Endothelial cell of umbilical vein (primary cell): ENCODE data around the gene ARFRP1. TPM values are rescaled to one million over a fixed set of nuclear protein-coding genes. Genes with fewer than 3 reads are reported as not detected.

Experiments used
- BruUV-seq: library from RNA; stranded (reverse); fragments of 400-500 nt; replicated peaks from 2 replicates; lab custom pipeline; 2021; lab: Mats Ljungman, UMichigan
- CTCF ChIA-PET: fragments of 300-600, 350-600 bp; sonication (Branson Sonifier 250); formaldehyde crosslinking; loops from one replicate; lab custom pipeline; 2021; ENCODE audit warnings: antibody characterized with exemption, inconsistent platforms; lab: Charles Lee
- POLR2A ChIA-PET: fragments of 300-600, 350-600 bp; sonication (Branson Sonifier 250); formaldehyde crosslinking; loops from one replicate; lab custom pipeline; 2021; ENCODE audit warnings: antibody characterized with exemption, inconsistent platforms; lab: Charles Lee
- DNase-seq: peaks from one replicate; pipeline ENCODE4 v3.0.0-alpha.2; 2011; ENCODE audit warnings: low read depth, low spot score
- FAIRE-seq: peaks from 2 replicates; lab custom pipeline; 2011; peaks lifted over from hg19 to GRCh38; lab: Jason Lieb, UNC
- H2AFZ ChIP-seq: 2 replicates; pipeline ENCODE4 v1.6.0; 2012; ENCODE audit warnings: low read depth, low read length, control low read depth, inconsistent platforms
- H3K27ac ChIP-seq: 2 replicates; pipeline ENCODE4 v1.5.1; 2011; ENCODE audit warnings: low read depth, mild to moderate bottlenecking, control low read depth, low read length, moderate library complexity; ENCODE audit not compliant: insufficient read depth
- H3K27me3 ChIP-seq, 2 experiments: 2 replicates each; pipeline versions ENCODE4 v1.6.0 to v1.6.1; 2011; ENCODE audit warnings: low read length in 2 of 2, mixed read lengths in 1 of 2; ENCODE audit not compliant: control insufficient read depth in 2 of 2, insufficient read depth in 2 of 2
- H3K36me3 ChIP-seq, 2 experiments: 2 replicates in 1 of 2; 3 replicates in 1 of 2; pipeline ENCODE4 v1.5.1; 2011; ENCODE audit warnings: low read length in 2 of 2, mild to moderate bottlenecking in 1 of 2, moderate library complexity in 1 of 2; ENCODE audit not compliant: control insufficient read depth in 2 of 2, insufficient read depth in 2 of 2; ENCODE audit errors: extremely low read depth in 1 of 2
- H3K4me1 ChIP-seq: 3 replicates; pipeline ENCODE4 v1.5.1; 2011; ENCODE audit warnings: mild to moderate bottlenecking, low read length; ENCODE audit not compliant: control insufficient read depth, insufficient read depth; ENCODE audit errors: extremely low read depth
- H3K4me2 ChIP-seq: 2 replicates; pipeline ENCODE4 v1.6.1; 2011; ENCODE audit warnings: low read length, control low read depth, mixed read lengths; ENCODE audit not compliant: insufficient read depth
- H3K4me3 ChIP-seq, 3 experiments: fragments of 200-600 bp in 1 of 3; sonication (generic), shearing (Covaris generic) in 1 of 3; replicated peaks in 1 of 3; 2 replicates each; pipeline ENCODE4 v1.5.1; 2011 to 2016; ENCODE audit warnings: control low read depth in 3 of 3, low read length in 3 of 3, mild to moderate bottlenecking in 2 of 3, inconsistent platforms in 1 of 3, low read depth in 1 of 3, moderate library complexity in 1 of 3; ENCODE audit not compliant: insufficient read depth in 1 of 3
- H3K79me2 ChIP-seq: 2 replicates; pipeline ENCODE4 v1.6.0; 2012; ENCODE audit warnings: low read length, inconsistent platforms; ENCODE audit not compliant: control insufficient read depth, insufficient read depth
- H3K9ac ChIP-seq: replicated peaks from 2 replicates; pipeline ENCODE3; 2011; ENCODE audit warnings: low read length, control low read depth; ENCODE audit not compliant: insufficient read depth; ENCODE audit errors: extremely low read depth
- H3K9me1 ChIP-seq: replicated peaks from 3 replicates; pipeline ENCODE4 v1.6.0; 2011; ENCODE audit warnings: mild to moderate bottlenecking, low read length; ENCODE audit not compliant: control insufficient read depth, insufficient read depth; ENCODE audit errors: extremely low read depth
- H3K9me3 ChIP-seq: replicated peaks from 2 replicates; pipeline ENCODE4 v1.5.1; 2012; ENCODE audit warnings: low read length, inconsistent platforms; ENCODE audit not compliant: control insufficient read depth, insufficient read depth
- H4K20me1 ChIP-seq: replicated peaks from 2 replicates; pipeline ENCODE3; 2011; ENCODE audit warnings: mild to moderate bottlenecking, low read length; ENCODE audit not compliant: control insufficient read depth, insufficient read depth; ENCODE audit errors: extremely low read depth
- FOS ChIP-seq: IDR thresholded peaks from 2 replicates; pipeline ENCODE4 v1.6.1; 2011; ENCODE audit warnings: mild to moderate bottlenecking, low read length, moderate library complexity, borderline replicate concordance; ENCODE audit not compliant: insufficient read depth
- JUN ChIP-seq: IDR thresholded peaks from 2 replicates; pipeline ENCODE4 v1.6.1; 2011; ENCODE audit warnings: borderline replicate concordance, low read depth; ENCODE audit not compliant: insufficient read length, insufficient read depth
- POLR2A ChIP-seq: IDR thresholded peaks from 2 replicates; pipeline ENCODE4 v1.6.1; 2012; ENCODE audit warnings: low read depth, mild to moderate bottlenecking, control low read depth, low read length
- POLR2AphosphoS5 ChIP-seq: IDR thresholded peaks from 2 replicates; pipeline ENCODE4 v1.6.1; 2012; ENCODE audit warnings: low read depth, mild to moderate bottlenecking, control low read depth, low read length, moderate library complexity; ENCODE audit not compliant: insufficient read depth
- dilution Hi-C: fragments of 300-500 bp; cut with MboI; formaldehyde crosslinking; loops from one replicate; pipeline ENCODE4 v1.15.0; 2019; ENCODE audit warnings: low sequenced_read_pairs; ENCODE audit not compliant: extremely low pct_ligation_motif_present
- intact Hi-C: fragments of 100-400 bp; cut with micrococcal nuclease; formaldehyde crosslinking; loops from one replicate; pipeline ENCODE4 v1.10.0; 2022
- polyA plus RNA-seq, 4 experiments: library from polyadenylated mRNA; depleted of rRNA in 3 of 4; stranded (reverse) in 3 of 4; unstranded in 1 of 4; fragments of >200 nt; gene quantifications; 2 replicates each; pipeline versions ENCODE4 v1.2.1 to v1.2.3, GENCODE V29; 2011 to 2012; ENCODE audit warnings: missing spikeins in 1 of 4
- total RNA-seq: library from RNA; stranded (reverse); gene quantifications from 2 replicates; pipeline ENCODE4 v1.2.3, GENCODE V29; 2021
- TF ChIP-seq, protein P1 (sequence below), 2 donors: IDR thresholded peaks; 1 replicate in 1 of 2; 2 replicates in 1 of 2; pipeline ENCODE4 v1.5.1; 2011; ENCODE audit warnings: low read length in 2 of 2, mild to moderate bottlenecking in 2 of 2, moderate library complexity in 2 of 2, control low read depth in 1 of 2, inconsistent platforms in 1 of 2, low read depth in 1 of 2; ENCODE audit not compliant: insufficient read depth in 1 of 2; ENCODE audit errors: extremely low read depth in 1 of 2

The ARFRP1 gene
- total and polyA plus RNA-seq, 2 donors (not counting 3 experiments of a cell fraction or from before 2014, with no cell fraction given), result 48.7 to 51.6 TPM

- no peaks in the 10 kb centered on the region for H3K79me2 ChIP-seq
- DNase-seq (peak; percentile 90), FAIRE-seq (peak; percentile 91)
- no peaks in the 10 kb centered on the region for H3K9me1 ChIP-seq
- peak overlapping the region; percentile 23 for H3K4me2 ChIP-seq
- H4K20me1 ChIP-seq, result no peaks in the 10 kb centered on the region
- TF ChIP-seq POLR2AphosphoS5, result peak; percentile 90
- peak; percentile 24 for TF ChIP-seq POLR2A
- peak; percentile 92 for TF ChIP-seq FOS
- peak; percentile 54 for TF ChIP-seq JUN
- TF ChIP-seq, protein P1, sequence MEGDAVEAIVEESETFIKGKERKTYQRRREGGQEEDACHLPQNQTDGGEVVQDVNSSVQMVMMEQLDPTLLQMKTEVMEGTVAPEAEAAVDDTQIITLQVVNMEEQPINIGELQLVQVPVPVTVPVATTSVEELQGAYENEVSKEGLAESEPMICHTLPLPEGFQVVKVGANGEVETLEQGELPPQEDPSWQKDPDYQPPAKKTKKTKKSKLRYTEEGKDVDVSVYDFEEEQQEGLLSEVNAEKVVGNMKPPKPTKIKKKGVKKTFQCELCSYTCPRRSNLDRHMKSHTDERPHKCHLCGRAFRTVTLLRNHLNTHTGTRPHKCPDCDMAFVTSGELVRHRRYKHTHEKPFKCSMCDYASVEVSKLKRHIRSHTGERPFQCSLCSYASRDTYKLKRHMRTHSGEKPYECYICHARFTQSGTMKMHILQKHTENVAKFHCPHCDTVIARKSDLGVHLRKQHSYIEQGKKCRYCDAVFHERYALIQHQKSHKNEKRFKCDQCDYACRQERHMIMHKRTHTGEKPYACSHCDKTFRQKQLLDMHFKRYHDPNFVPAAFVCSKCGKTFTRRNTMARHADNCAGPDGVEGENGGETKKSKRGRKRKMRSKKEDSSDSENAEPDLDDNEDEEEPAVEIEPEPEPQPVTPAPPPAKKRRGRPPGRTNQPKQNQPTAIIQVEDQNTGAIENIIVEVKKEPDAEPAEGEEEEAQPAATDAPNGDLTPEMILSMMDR (IDR thresholded peaks at IDR 0.05; ENCODE audit: extremely low read depth in 1 of 2, insufficient read depth in 1 of 2, low read depth in 1 of 2, low read length in 2 of 2), result no peak
- H3K9me3 ChIP-seq, result no peaks in the 10 kb centered on the region
- POLR2A ChIA-PET, result interaction anchor here (1.0 to 1.5 kb wide), 2 partner anchors 9 to 33 kb away, joined by 3 to 8 read pairs; partner anchors contain the start of genes ARFRP1 and ZGPAT
- H3K9ac ChIP-seq, result peak overlapping the region; percentile 20
- dilution Hi-C loops (no loop called here), intact Hi-C loops (loop anchor here (1.0 to 5.0 kb wide), 3 partner anchors 12 to 40 kb away; partner anchors contain the start of genes LIME1, RTEL1 and SLC2A4RG)
- H2AFZ ChIP-seq, result no peak overlapping the region
- BruUV-seq, result no TSS peak
- CTCF ChIA-PET, result interaction anchor here (0.8 to 3.0 kb wide), 10 partner anchors 8 to 275 kb away, joined by 3 to 19 read pairs (median 4); partner anchors contain the start of genes ARFRP1, RTEL1, TPD52L2 and ZGPAT
- H3K27ac ChIP-seq, result peak overlapping the region; percentile 91
- no peak overlapping the region for H3K4me3 ChIP-seq
- no peaks in the 10 kb centered on the region for H3K36me3 ChIP-seq
- H3K27me3 ChIP-seq, result no peaks in the 10 kb centered on the region
- H3K4me1 ChIP-seq, result peaks cover 35% of the 10 kb centered on the region
These were observed 8.9 kb downstream of the ARFRP1 start for GRCh38 chr20:63698739-63699465.
